ENCODE results near the gene ZMAT3.

ZMAT3 gene

GRCh38 chr3:179081885-179082284 is 10.3 kb upstream of the ZMAT3 start:
- no peak overlapping the region for H3K4me3 ChIP-seq (ENCODE audit: low read length)
- TF ChIP-seq CTCF (conservative IDR thresholded peaks at IDR 0.05; ENCODE audit: low read length) = no peak
- DNase-seq (ENCODE audit: low read depth) = no peak

- no peak for DNase-seq (ENCODE audit: low read depth)
- H3K4me3 ChIP-seq (ENCODE audit: low read length) = no peak overlapping the region
- TF ChIP-seq CTCF (conservative IDR thresholded peaks at IDR 0.05; ENCODE audit: low read length) = no peak
These were observed 7.9 kb upstream of the ZMAT3 start for GRCh38 chr3:179079537-179079936.

- DNase-seq (ENCODE audit: low read depth) = no peak
- no peak for TF ChIP-seq CTCF (conservative IDR thresholded peaks at IDR 0.05; ENCODE audit: low read length)
- no peak overlapping the region for H3K4me3 ChIP-seq (ENCODE audit: low read length)
These were observed 4.8 kb upstream of the ZMAT3 start for GRCh38 chr3:179076243-179077027.

GRCh38 chr3:179074656-179075055 is 3.0 kb upstream of the ZMAT3 start:
- no peak for DNase-seq (ENCODE audit: low read depth)
- no peak for TF ChIP-seq CTCF (conservative IDR thresholded peaks at IDR 0.05; ENCODE audit: low read length)
- H3K4me3 ChIP-seq (ENCODE audit: low read length) = no peak overlapping the region

GRCh38 chr3:179073816-179074215 is 2.2 kb upstream of the ZMAT3 start:
- no peak for TF ChIP-seq CTCF (conservative IDR thresholded peaks at IDR 0.05; ENCODE audit: low read length)
- H3K4me3 ChIP-seq (ENCODE audit: low read length) = no peak overlapping the region
- DNase-seq (ENCODE audit: low read depth) = no peak

- TF ChIP-seq CTCF (conservative IDR thresholded peaks at IDR 0.05; ENCODE audit: low read length) = no peak
- peak; percentile 33 for DNase-seq (ENCODE audit: low read depth)
- H3K4me3 ChIP-seq (ENCODE audit: low read length) = peak overlapping the region; percentile 89
These were observed 460 bp upstream of the ZMAT3 start for GRCh38 chr3:179072100-179072438.

GRCh38 chr3:179071027-179071322 is 634 bp downstream of the ZMAT3 start:
- no peak for DNase-seq (ENCODE audit: low read depth)
- TF ChIP-seq CTCF (conservative IDR thresholded peaks at IDR 0.05; ENCODE audit: low read length) = no peak
- peak overlapping the region; percentile 89 for H3K4me3 ChIP-seq (ENCODE audit: low read length)

Data from AG10803 (cell line).